HG02610 (cell line): ENCODE measurements around the gene BCAT1.

Source experiments
- ATAC-seq: cut with Tn5 transposase; IDR thresholded peaks from one replicate; pipeline ENCODE4 v1.9.1; 2021; ENCODE audit warnings: mild to moderate bottlenecking, moderate library complexity; ENCODE audit not compliant: unreplicated experiment

BCAT1 gene, protein sequence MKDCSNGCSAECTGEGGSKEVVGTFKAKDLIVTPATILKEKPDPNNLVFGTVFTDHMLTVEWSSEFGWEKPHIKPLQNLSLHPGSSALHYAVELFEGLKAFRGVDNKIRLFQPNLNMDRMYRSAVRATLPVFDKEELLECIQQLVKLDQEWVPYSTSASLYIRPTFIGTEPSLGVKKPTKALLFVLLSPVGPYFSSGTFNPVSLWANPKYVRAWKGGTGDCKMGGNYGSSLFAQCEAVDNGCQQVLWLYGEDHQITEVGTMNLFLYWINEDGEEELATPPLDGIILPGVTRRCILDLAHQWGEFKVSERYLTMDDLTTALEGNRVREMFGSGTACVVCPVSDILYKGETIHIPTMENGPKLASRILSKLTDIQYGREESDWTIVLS

DNA sequence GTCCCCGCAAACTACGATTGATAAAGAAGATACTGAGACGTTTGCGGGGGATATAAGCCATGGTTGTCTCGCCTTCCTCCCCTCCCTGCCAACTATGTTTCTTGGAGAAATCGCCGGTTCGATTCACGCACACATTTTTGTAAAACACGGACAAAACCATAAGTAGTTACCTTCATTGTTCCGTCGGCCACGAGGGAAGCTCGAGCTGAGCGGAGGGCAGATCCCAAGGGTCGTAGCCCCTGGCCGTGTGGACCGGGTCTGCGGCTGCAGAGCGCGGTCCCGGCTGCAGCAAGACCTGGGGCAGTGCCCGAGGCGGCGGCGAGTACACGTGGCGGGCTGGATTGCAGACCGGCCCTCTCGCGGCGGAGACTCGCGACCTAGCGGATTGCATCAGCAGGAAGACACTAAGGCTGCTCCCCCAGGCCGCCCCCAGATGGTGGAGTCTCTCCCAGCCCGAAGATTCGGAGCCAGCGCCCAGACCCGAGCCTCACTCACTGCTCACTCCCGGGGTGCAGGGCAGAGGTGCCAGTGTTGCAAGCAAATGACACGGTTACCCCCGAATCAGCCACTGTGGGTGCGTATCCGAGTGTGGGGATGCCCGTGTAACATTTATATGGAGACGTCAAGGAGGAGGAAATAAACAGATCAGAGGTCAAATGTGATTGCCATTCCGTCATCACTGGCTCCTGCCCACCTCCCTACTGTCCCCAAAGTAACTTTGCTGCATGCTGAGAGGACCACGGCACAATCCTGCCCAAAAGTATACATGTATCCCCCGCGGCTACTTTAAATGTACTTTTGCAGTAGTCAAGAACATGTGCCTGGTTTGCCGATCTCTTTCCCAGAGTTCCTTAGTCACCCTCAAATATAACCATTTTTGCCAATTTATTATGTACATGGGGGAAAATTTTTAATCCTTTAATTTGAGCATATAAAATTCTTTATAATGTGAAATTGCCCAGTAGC lies at the start of gene BCAT1:
BCAT1 (minus strand) TSS at position 345 of the 966 bp plus-strand sequence; CDS start at position 176, 169 bp downstream.
- ATAC-seq, result peak; percentile 39

DNA sequence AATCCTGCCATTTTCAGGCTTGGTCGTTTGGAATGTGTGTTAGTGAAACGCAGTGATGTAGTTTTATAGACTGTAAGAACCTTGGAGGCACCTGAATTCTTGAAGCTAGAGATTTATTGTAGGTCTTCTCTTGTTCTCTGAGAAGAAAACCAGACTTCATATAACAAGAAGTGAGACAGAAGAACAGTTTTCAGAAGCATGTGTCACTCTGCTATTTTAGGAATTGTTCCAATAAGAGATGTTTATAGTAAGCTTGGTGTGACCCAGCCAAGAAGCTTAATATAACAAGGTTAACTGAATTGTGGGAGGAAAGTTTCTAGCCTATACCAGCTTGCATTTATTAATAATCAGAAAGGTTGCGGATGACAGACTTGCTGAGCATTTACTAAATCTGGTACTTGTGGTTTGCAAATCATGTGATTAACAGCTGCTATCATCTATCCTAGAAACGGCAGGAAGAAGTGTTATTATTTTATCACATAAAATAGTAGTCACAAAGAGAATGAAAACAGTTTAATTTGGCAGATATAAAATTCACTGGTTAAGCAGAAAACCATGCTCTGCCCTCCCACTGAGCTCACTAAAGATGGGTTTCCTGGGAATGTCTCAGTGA lies 49.2 kb upstream of the BCAT1 start:
- ATAC-seq, result peak; percentile 85

DNA sequence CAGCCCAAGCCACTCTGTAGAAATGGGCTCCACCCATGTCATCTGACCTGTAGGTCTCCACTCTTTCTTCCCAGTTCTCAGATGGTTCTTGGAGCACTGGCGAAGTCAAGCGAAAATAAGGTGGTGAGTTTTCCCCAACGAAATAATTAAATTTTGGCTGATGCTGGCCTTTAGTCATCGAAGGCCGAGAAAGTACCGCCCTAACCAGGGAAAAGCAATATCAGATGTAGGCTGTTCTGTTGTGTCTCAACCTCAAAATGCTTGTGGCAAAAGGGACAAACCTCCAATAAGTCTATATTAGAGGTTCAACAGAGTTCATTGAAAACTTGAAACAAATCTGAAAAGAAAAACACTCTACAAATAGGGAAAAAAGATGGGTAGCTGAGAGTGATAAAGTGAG lies 48.6 kb upstream of the BCAT1 start:
- ATAC-seq, result no peak

DNA sequence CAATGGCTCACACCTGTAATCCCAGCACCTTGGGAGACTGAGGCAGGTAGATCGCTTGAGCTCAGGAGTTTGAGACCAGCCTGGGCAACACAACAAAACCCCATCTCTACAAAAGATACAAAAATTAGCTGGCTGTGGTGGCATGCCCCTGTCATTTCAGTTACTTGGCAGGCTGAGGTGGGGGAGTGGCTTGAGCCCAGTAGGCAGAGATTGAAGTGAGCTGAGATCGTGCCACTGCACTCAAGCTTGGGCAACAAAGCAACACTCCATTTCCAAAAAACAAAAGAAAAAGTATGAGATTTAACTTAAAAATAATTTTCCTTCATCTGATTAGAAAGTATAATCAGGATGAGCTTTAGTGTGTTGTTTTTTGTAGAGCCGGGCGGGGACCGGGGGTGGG lies 47.9 kb upstream of the BCAT1 start:
- no peak for ATAC-seq

DNA sequence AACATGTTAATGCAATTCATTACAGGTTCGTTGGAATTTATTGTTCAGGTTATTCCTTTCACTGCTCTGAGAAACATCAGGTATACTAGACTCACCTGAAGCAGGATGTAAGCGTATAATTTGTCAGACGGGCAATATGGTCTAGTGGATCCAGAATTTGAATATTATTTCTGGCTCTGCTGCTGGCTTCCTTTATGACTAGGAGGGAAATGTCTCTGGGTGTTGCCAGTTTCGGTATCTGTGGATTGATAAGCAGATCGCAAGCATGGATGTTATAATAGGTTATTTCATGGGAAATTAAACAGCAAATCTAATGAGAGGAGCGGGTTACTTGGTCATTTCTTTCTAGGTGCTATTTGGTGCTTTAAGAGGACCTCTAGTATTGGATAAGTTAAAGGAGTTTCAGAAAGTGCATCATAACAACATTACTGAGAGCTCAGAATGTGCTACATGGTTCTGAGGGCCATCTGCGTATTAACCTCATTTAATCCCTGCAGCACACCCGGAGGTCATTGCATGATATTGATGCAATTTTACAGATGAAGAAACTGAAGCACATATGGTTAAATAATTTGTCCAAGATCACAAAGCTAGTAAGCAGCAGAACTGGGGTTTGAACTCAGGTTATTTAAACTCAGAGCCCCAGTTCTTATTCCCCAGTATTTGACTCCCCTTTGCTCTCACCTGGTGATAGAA lies 47.3 kb upstream of the BCAT1 start:
- ATAC-seq, result peak; percentile 31

DNA sequence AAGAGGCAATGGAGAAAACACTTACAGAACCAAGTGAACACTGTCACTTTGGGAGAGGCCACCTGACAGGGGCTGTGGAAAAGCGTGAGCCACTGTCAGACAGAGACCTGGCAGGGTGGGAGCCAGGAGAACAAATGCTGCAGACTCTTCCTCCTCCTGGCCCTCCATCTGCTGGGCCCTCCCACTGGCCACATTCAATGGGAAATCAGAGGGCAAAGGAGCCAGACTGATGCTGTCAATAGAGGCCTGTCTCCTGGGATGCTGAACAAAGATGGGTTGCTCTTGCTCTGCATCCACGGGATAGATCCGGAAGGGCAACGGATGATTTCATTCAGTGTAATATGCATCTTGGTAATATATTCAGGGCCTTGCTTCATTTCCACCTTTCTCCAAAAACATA lies 44.9 kb upstream of the BCAT1 start:
- no peak for ATAC-seq

DNA sequence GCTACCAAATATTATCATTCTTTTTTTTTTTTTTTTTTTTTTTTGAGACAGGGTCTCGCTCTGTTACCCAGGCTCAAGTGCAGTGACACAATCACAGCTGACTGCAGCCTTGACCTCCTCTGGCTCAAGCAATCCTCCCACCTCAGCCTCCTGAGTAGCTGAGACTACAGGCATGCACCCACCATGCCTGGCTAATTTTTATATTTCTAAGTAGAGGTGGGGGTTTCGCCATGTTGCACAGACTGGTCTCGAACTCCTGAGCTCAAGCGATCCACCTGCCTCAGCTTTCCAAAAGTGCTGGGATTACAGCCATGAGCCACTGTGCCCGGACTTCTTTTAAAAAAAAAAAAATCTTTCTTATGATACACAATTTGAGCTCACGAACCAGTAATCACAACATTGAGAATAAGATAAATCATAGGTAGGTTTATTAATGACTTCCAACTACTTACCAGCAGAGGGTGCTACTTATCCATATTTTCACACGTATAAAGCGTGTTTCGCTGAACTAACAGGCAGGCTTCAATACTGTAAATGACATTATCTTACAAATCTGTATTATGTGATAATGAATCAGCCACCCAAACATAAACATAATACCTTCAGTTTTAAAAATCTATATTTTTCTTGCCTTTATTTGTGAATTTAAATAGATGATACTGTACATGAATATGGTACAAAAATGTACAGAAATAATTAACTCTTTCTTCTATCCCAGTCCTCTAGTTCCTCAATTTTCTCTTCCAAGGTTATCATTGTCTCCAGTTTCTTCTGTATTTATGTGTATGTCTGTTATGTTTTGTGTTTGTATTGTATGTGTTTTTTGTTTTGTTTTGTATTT lies 42.5 kb upstream of the BCAT1 start:
- ATAC-seq, result no peak

DNA sequence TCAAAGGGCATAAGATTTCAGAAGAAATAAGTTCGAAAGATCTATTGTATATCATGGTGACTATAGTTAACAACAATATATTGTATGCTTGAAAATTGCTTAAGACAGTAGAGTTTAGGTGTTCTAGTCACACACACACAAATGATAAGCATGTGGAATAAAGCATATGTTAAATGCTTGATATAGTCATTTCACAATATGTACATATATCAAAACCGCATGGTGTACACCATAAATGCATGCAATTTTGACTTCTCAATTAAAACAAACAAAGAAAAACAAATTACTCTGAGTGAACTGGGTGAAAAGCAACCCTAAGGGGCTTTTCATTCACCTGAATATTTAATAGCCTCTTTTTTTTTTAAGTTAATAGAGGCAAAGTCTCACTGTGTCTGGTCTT lies 40.3 kb upstream of the BCAT1 start:
- ATAC-seq, result no peak

DNA sequence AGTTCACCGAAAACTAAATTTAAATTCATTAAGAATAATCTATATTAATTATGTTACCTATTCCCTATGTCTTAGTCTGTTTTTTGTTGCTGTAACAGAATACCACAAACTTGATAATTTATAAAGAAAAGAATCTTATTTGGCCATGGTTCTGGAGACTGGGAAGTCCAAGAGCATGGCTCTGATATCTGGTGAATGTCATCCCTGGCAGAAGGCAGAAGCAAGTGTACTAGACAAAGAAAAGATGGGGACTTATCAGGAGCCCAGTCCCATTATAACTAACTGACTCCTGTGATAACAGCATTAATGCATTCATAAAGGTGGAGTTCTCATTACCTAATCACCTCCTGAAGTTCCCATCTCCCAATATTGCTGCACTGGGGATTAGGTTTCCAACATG lies 33.3 kb upstream of the BCAT1 start:
- ATAC-seq, result no peak

DNA sequence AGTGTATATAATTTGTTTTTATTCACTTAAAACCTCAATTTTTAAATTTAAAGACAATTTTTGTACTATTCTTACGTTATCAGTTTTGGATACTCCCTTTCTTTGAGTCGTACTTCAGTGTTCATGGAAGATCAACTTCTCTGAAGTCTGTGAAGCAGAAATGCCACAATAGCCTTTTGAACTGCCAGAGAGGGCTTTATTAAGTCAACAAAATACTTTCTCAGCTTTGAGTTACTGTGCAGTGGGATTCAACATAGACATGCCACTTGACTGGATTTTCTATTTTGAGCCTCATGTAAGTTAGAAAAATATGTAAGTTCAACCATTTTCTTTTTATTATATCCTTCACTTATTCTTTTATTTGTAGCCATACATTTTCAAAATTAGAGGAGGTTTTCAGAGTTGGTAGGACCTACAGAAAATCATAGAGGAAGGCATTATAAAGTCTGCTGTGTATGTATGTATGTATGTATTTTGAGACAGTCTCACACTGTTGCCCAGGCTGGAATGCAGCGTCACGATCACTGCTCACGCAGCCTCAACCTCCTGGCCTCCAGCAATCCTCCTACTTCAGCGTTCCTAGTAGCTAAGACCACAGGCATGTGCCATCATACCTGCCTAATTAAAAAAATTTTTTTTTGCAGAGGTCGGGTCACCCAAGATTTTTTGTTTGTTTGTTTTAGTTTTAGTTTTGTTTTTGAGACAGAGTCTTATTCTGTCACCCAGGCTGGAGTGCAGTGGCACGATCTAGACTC lies 31.3 kb upstream of the BCAT1 start:
- no peak for ATAC-seq

DNA sequence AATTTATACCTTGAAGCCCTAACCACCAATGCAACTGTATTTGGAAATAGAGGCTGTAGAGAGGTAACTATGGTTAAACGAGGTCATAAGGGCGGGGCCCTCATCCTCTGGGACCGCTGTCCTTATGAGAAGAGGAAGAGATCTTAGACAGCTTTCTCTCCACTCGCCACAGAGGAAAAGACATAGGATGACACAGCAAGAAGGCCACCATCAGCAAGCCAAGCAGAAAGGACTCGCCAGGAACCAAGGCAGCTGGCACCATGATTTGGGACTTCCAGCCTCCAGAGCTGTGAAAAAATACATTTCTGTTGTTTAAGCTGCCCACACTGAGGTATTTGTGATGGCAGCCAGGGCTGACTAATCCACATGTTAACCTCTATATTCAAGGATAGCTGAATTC lies 30.4 kb upstream of the BCAT1 start:
- ATAC-seq, result no peak

DNA sequence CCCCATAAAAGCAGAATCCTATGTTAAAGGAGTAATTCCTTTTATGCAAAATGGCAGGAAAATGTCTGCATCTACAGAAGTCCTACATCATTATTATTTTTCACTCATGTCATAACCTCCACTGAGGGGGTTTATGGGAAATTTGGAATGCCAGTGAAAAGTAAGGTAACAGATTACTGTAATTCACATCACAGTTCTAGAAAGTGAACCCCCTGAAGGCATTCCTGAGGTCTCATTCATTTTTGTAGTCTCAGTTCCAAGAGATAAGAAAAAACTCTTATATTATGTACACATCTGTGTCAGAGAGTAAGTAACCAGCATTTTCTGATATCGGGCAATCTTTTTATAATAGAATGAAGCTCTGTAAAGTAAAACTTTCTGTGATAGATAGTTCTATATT lies 28.8 kb upstream of the BCAT1 start:
- ATAC-seq, result no peak

DNA sequence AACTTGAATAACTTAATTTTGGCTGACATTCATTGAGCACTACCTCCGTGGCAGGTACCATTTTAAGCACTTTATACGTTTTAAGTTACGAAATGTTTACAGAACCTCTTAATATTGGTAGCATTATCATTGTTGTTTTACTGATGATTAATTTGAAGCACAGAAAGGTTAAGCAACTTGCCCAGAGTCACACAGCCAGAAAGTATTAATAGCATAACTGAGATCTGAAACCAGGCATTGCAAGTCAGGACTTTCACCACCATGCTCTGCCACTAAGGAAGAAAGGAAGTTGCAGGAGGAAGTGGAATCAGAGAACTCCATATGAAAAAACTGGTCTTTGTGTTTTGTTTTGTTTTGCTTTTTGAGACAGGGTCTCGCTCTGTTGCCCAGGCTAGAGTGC lies 28.2 kb upstream of the BCAT1 start:
- ATAC-seq, result no peak

DNA sequence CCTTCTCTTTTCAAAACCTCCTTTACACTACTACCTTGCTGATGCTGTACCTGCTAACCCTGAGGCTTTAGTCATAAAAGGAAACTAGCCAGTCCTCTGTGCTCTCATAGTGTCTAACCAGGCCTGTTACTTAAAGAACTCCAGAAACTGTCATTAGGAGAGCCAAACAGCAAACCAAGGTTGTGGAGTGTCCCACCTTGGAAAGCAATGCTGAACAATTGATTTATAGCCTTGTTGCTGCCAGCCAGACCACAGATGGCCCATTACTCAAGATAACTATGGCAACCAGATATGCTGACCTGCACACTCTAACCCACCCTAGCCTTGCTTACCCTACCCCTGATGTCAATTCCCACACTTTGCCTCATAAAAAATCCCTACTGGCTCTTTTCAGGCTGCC lies 26.5 kb upstream of the BCAT1 start:
- no peak for ATAC-seq

DNA sequence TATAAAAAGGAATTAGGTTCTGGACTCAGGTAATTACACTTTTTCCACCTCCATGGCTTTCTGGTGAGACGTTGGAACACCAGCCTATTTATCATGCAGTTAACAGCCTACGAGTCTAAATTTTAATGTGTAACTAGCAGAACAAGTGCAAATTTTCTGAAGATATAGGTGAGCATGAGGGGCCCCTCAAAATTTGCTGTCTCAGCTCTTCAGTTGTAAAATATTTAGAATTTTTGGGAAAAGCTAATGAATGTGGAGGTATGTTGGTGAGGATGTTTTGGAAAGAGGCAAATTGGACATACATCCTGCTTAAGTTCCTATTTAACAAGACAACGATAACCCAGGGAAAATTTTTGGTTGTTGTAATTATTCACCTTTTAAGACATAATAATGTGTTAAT lies 25.3 kb upstream of the BCAT1 start:
- no peak for ATAC-seq

DNA sequence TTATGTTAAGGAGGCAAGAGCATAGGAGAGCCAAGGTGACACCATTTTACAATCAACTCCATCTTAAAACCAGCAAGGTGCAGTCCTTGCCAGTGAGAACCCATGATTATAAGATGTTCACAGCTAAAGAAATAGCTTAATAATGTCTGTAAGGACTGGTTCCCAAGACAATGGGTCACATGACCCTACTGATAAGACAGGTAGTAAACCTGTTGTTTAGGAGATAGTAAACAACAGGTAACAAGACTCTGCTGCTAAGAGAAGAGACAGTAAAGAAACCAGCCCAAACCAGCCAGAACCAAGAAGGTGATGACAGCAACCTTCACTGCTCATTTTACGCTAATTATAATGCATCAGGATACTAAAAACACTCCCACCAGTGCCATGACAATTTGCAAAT lies 23.2 kb upstream of the BCAT1 start:
- no peak for ATAC-seq

DNA sequence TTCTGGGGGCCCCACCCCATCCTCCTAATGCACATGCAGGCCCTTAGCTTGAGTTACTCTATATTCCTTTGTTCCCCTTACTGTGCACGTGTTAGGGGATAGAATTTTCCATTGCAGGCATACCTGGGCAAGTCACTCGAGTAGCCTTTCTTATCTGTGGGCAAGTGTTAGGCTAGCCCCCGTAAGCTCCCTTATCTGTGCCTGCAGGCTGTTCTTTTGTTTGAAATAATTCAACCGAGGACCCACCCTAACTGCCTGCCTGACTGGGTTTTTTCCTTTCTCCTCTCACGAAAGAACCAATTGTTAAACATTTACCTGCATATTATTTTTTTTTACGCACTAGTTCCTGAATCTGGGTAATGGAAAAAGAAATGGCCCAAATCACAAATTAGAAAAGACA lies 21.3 kb upstream of the BCAT1 start:
- no peak for ATAC-seq

DNA sequence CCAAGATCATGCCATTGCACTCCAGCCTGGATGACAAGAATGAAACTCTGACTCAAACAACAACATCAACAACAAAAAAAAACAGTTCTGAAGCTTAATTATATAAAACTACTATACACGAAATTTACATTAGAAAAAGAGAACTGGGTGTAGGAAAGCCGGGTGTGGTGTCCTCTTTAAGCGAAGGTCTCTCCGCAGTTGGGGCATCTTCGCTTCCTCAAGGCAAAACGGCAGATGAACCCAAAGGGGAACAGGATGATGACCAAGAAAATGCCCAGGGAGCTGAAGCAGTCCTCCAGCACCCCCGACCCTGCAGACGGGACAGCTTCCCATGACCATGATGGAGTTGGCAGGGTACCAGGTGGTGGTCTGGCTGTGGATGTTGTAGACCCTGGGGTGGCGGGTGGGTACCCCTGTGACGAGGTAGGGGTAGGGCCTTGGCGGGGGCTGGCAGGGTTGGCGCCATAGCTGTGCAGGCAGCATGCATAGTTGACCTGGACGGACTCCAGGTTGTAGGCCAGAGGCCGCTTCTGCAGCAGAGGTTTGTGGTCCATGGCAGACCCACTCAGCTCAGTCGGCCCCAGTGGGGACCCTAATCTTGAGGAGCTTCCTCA lies 18.2 kb upstream of the BCAT1 start:
- no peak for ATAC-seq

DNA sequence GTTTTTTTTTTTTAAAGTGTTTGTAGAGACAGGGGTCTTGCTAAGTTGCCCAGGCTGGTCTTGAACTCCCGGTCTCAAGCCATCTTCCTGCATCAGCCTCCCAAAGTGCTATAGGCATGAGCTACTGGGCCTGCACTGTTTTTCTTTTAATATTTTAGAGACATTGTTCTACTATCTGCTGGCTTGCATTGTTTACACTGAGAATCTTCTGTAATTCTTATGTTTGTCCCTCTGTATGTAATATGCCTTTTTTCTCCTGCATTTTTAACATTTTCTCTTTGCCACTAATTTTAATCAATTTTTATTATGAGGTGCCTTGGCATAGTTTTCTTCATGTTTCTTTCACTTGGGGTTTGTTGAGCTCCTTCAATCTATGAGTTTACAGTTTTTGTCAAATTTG lies 15.4 kb upstream of the BCAT1 start:
- no peak for ATAC-seq
